T follicular helper cell (primary cell): ENCODE measurements around the gene FBXO31.
"Not testable (repeated sequence)": the region's sequence is repeated elsewhere in the genome, so short reads cannot be mapped to it uniquely, and the experiment has no call there.

Source experiments
- DNase-seq: peaks from one replicate; pipeline ENCODE4 v3.0.0-alpha.2; 2020; ENCODE audit warnings: low read depth

The FBXO31 gene

DNA sequence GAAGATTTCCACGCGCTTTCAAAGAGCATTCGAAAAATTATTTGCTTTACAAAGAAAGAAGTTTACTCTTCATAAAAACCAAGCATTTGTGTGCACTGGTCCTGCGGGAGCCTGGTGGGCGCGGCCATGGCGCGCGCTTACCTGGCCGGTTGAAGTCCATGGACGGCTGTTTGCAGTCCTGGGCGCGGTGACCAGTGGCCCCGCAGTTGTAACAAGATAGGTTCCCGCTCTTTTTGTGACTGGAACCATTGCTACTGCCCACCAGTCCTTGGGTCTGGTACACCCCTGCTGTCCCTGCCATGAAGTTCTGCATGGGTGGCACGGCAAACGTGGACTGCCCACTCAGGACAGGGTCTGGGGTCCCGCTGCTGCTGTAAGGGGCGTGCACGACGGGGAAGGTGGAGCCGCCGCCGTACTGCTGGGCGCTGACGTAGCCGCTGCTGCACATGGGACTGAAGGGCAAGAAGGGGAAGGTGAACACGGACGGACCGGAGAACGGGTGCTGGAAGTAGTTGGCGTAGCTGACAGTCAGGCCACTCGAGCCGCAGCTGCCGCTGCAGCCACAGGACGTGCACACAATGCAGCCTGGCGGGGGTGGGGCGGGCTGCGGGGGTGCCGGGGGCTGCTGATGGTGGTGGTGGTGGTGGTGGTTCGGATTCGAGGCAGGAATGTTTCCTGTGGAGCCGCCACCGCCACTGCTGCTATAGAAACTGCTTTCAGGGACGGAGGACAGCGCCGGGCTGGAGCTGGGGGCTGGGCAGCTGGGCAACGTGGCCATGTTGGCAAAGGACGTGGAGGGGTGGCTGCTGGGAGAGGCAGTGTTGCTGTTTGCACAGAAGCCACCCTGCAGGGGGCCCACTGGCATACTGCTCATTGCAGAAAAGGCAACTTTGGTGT is 28.0 kb upstream of the FBXO31 start:
- no peak for DNase-seq

GRCh38 chr16:87410968-87411367 is 27.4 kb upstream of the FBXO31 start:
- no peak for DNase-seq

DNA sequence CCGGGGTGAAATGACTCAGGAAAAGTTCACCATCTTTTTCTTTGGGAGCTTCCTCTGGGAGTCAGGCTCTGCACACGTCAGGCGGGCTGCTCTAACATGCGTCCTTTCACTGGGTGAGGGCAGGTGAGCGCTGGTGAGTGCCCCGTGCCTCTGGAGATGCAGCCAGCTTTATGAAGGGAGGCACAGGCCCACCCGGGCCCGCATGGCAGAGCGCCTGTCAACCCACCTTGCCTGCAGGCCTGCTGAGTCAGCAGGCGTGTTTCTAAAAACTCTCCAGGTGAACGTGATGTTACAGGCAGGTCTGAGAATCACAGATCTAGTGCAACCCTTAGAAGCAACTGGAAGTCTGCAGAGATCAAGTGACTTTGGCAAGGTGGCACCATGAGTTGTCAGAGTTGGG is 27.0 kb upstream of the FBXO31 start:
- DNase-seq: no peak

GRCh38 chr16:87409781-87410180 is 26.2 kb upstream of the FBXO31 start:
- no peak for DNase-seq

DNA sequence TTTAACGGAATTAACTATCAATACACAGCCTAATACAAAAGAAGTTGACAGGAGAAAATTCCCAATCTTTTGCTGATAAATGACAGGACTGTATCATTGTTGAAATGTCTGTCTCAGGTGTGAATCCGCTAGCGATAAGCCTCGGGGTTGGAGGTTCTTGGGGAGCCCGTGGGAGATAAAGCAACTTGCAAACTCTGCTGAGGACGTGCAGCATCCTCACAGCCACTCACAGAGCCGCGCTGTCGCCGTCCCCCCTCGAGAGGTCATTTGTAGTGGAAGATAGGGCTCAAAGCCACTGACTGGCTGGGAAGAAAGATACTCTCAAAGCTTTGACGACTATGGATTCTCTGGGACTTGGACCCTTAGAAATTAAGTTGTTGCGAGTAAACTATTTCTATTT is 25.6 kb upstream of the FBXO31 start:
- DNase-seq: no peak

- no peak for DNase-seq
Measured at GRCh38 chr16:87407511-87408112, 24.0 kb upstream of the FBXO31 start.

- no peak for DNase-seq
Measured at GRCh38 chr16:87406495-87407088, 23.0 kb upstream of the FBXO31 start.

DNA sequence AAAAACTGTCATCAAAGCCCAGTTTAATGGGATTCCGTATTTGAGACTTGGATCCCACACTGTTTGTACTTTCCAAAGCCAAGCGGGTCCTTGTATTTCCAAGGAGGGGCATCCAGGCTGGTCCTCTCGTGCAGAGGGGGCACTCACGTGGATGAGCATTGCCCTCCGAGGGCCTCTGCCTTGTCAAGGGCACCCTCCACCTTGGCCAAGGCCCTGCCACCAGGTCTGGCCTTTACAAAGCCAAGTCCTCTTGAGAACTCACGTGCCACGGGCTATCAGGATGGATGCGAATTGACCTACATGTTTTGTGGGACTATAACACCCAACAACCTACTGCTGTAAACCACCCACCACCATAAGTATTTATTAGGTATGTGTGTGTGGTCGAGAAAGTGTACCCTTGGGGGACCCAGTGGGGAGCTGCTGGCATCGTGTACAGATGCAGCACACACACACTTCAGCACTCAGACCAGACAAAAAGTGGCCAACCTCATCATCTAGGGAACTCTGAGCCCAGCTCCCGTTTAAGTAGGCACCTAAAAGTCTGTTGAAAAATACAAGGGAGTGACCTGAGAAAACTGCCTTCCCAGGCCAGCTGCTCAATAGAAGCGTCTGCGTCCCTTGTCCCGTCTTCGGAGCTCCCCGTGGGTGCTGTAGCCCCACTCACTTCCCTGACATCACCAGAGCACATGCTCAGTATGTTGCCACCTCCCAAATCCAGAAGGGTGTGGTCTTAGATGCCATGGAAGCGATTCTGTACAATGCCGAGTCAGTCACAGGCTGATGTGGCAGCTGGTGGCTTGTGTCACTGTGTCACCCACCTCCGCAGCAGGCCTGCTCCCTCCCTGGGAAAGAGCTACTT is 21.4 kb upstream of the FBXO31 start:
- no peak for DNase-seq

DNA sequence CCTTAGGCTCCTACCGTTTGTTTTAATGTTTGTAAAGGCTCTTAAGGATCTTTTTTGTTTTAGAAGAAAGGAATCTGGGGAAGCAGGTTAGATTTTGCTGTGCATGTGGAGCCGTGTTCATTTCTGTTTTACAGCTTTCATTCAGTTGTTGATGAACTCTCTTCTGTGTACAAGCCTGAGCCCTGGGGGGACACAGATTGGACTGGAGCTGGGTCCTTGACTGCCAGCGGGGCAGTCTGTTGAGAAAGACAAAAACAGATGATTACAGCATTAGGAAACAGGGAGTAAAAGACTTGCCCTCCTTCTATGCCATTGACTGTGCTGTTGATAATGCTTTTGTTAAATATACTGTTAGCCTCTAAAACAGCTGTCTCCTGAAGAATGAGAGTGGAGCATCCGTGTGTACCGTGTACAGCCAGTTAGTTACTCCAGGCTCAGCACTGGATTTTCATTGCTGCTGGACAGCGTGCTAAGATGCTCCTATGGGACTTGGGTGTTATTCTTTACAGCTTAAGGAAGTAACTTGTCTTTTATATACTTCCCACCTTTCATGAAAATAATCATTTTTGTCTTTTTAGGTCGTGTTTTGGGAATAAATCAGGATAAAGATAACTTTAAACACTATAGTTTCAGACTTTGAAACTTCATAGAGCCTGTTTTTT is 11.7 kb upstream of the FBXO31 start:
- DNase-seq: no peak

- DNase-seq: no peak
Measured at GRCh38 chr16:87393680-87394055, 10.1 kb upstream of the FBXO31 start.

GRCh38 chr16:87392821-87393679 is 9.5 kb upstream of the FBXO31 start:
- DNase-seq: no peak

DNA sequence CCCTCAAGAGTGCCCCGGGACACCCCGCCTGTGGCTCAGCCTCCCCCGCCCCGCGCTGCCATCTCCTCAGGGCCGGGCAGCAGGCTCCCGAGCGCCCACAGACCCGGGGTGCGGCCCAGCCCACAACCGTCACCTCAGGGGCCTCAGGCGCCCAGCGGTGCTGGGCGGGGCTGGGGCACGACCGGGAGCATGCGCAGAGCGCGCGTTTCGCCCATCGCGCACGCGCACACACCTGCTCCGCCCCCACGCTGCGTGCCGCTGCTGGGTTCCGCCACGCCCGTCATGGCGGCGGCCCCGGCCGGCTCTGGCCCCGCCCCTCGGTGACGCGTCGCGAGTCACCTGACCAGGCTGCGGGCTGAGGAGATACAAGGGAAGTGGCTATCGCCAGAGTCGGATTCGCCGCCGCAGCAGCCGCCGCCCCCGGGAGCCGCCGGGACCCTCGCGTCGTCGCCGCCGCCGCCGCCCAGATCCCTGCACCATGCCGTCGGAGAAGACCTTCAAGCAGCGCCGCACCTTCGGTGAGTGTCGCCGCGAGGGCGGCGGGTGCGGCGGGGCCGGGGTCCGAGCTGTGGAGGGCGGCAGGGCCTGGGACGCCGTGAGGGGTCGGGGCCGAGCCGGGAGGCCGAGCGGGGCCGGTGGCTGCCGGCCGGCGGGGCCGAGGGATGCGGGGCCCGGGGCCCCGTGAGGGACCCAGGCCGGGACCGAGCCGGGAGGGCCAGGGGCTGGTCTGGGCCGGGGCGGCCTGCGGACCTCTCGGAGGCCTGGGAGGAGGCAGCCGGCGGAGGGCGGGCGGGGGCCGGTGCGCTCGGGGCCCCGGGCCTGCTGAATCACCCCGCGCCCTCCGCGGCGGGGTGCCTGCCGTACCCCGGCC is 8.6 kb upstream of the FBXO31 start, which contains the start of gene MAP1LC3B:
Gene MAP1LC3B (plus strand): TSS at position 387 of the 871 bp plus-strand sequence. CDS start 92 bp downstream, at position 479.
- DNase-seq: peak; percentile 94

GRCh38 chr16:87391324-87391949 is 7.9 kb upstream of the FBXO31 start:
- DNase-seq: no peak

- no peak for DNase-seq
Measured at GRCh38 chr16:87390641-87391323, 7.2 kb upstream of the FBXO31 start.

- DNase-seq: not testable (repeated sequence)
Measured at GRCh38 chr16:87389914-87390313, 6.3 kb upstream of the FBXO31 start.

DNA sequence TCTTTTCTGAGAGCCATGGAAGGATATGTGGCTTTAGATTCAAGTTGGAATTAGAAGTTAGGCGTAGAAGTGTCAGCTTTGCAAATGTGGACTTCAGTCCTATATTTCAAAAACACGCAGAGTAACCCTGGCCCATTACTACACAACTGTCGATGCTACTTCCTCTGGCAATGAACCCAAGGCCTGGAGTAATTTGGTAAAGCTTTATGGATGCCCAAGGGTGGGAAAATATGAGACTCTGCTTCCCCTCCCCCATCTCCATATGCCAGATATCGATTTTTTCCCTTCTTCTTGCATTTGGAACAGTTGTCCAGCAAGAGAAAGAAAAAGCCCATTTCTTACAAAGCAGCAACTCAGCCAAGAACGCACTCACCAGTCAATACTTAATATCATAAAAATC is 5.7 kb upstream of the FBXO31 start:
- no peak for DNase-seq

DNA sequence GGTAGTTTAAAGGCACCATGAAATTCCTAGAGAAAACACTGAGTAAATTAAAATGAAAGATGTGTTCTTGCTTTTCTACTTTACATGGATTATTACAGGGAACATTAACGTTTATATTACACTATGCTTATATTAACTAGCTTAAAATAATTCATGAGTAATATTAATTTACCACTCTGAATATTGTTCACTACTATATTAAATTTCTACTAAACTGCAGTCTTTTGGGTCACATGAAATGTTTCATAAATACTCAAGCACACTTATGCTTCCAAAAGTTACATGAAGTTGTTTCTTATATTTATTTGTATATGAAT is 5.2 kb upstream of the FBXO31 start:
- no peak for DNase-seq

DNA sequence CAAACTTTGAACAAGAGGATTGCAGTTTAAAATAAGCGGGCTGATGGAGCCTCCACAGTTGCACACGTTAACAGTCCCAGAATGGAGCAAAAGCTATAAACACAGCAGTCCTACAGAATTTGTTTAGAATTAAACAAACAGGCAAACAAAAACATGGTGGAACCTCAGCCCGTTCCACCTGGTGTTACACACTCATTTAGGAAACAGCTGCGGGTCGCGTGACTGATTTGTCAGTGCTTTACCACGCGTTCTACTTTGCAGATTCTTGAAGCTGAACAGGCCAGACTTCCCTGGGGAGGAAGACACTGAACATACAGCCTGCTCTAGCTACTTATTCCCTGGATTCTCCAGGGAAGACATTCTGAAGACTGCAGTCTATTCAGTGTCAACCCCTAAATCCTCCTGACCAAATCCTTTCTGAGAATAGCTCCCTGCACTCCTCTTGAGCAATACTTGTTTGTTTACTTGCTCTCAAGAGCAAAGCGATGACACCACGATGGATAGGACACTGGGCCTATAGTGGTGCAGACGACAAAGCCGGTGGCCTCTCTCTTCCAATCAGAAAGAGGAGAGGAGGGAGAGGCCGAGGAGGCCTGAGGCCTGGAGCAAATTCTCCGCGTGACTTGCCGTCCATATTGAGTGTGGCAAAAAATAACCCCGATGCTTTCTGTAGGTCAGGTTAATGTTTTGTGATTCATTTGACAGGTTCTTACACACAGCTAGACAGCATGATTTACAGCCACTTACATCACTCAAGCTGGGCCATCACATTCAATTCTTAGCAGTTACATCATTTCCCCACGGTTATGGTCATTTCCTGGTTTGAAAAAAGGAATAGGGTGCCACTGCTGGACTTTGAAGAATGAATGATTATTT is 4.6 kb upstream of the FBXO31 start:
- peak; percentile 84 for DNase-seq
